Psoas muscle (tissue), 8 donors: Measurements from ENCODE around the gene FRY. TPM values are rescaled to one million over a fixed set of nuclear protein-coding genes. Genes with fewer than 3 reads are reported as not detected.

Source experiments
- ATAC-seq, 4 donors: fragments of 200-7000 bp; cut with Tn5 transposase; one replicate each; pipeline ENCODE4 v1.9.1; 2020; ENCODE audit warnings: moderate library complexity in 3 of 4, mild to moderate bottlenecking in 2 of 4
- DNase-seq, 2 donors: peaks; one replicate each; pipeline ENCODE4 v3.0.0-alpha.2; 2020
- H3K27ac ChIP-seq: fragments of 200-600 bp; one replicate; pipeline ENCODE4 v1.8.0; 2022
- H3K27me3 ChIP-seq, 3 donors: fragments of 200-600 bp in 1 of 3; one replicate each; pipeline versions ENCODE4 v1.6.1 to v1.8.0; 2013 to 2022; ENCODE audit warnings: low read length in 2 of 3, mild to moderate bottlenecking in 2 of 3, moderate library complexity in 1 of 3; ENCODE audit not compliant: insufficient read depth in 3 of 3
- H3K36me3 ChIP-seq, 2 donors: fragments of 200-600 bp in 1 of 2; one replicate each; pipeline versions ENCODE4 v1.6.1 to v1.8.0; 2013 to 2022; ENCODE audit warnings: low read depth in 1 of 2, mild to moderate bottlenecking in 1 of 2, moderate library complexity in 1 of 2; ENCODE audit not compliant: insufficient read depth in 1 of 2
- H3K4me1 ChIP-seq: fragments of 200-600 bp; one replicate; pipeline ENCODE4 v1.8.0; 2022
- H3K4me3 ChIP-seq: fragments of 200-600 bp; one replicate; pipeline ENCODE4 v1.8.0; 2022; ENCODE audit warnings: mild to moderate bottlenecking
- H3K9me3 ChIP-seq: fragments of 200-600 bp; one replicate; pipeline ENCODE4 v1.8.0; 2022
- CTCF ChIP-seq: fragments of 200-600 bp; IDR thresholded peaks from one replicate; pipeline ENCODE4 v1.8.0; 2022; ENCODE audit warnings: antibody characterized with exemption
- WGBS, 3 donors: extraction: QIAGEN DNeasy Blood & Tissue Kit; methylation state at CpG; one replicate each; pipeline versions ENCODE4 v1.1.6 to v1.1.7; 2013; 5-methylcytosine and 5-hydroxymethylcytosine counted together
- intact Hi-C, 2 donors: fragments of 100-400 bp; cut with DNase I; formaldehyde crosslinking; loops; one replicate each; pipeline versions ENCODE4 v1.11.0 to v1.14.2; 2022
- polyA plus RNA-seq, 3 donors: library from polyadenylated mRNA; stranded (reverse); fragments of 200-250 nt; gene quantifications; one replicate each; pipeline ENCODE4 v1.2.3, GENCODE V29; 2013
- total RNA-seq, 4 donors: library from RNA; stranded (reverse); fragmentation: NEBNext Ultra II Directional in 2 of 4; extraction: Animal tissue kit (Norgen Biotek cat#: 25700) in 2 of 4; gene quantifications; one replicate each; pipeline versions ENCODE4 v1.2.1 to v1.2.4, GENCODE V29; 2021 to 2023
- donor health status: healthy with polysubstance abuse.
- donor health status: DM: no; HTN: no; CAD: no; lungs with moderate emphysema.
- donor health status: Bipolar disorder and iron deficiency.
- donor health status: healthy.
- donor health status: DM: yes; HTN: yes; CAD: no.
- donor health status: DM: no; HTN: no; CAD: no.
- donor health status: DM: no; HTN: no; CAD: no.
- donor health status: DM: yes; HTN: yes; CAD: no.

The FRY gene
- total and polyA plus RNA-seq, 7 donors, result 7.1 to 56.9 (median 24.0) TPM

DNA sequence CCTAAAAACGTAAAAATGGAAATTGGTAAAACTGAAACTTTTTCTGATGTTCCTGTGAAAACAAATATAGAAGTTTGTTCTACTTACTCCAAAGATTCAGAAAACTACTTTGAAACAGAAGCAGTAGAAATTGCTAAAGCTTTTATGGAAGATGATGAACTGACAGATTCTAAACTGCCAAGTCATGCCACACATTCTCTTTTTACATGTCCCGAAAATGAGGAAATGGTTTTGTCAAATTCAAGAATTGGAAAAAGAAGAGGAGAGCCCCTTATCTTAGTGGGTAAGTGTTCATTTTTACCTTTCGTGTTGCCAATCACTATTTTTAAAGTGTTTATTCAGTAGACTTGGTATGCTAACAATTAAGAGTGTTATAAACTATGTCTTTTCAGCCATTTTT is 309.3 kb downstream of the FRY start:
- DNase-seq (no peak), ATAC-seq (no peak)
- WGBS, 3 donors, result 90 to 98% (median 96%) methylated on average over 3 of the region's 3 CpGs
- Histone ChIP-seq H3K9me3 (no peaks in the 10 kb centered on the region), H3K27me3 (no peaks in the 10 kb centered on the region), H3K4me3 (no peak overlapping the region), H3K27ac (no peak overlapping the region), H3K36me3 (no peaks in the 10 kb centered on the region), H3K4me1 (no peaks in the 10 kb centered on the region)
- no peak for TF ChIP-seq CTCF
- intact Hi-C loops, result no loop called here

DNA sequence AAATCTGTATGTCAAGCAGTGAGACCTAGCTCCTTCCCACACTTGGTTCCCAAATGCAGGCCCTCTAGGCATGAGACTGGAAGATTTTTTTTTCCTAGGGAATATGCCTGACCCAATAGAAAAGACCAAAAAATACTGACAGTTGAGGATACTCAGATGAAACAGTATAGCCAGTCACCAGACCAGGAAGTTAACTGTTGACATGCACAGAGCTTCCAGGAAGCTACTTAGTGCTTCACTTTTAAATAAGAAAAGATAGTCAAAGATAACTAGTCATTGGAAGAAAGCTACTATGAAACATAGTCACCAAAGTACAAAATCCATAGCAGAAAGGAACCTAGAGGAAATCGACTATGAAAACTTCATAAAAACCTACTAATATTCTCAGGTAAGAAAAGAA is 316.1 kb downstream of the FRY start:
- no peak overlapping the region for H3K27ac ChIP-seq
- ATAC-seq (no peak), DNase-seq (no peak)
- TF ChIP-seq CTCF, result no peak
- no peaks in the 10 kb centered on the region for H3K36me3 ChIP-seq
- no peaks in the 10 kb centered on the region for H3K27me3 ChIP-seq
- intact Hi-C loops, result no loop called here
- H3K4me1 ChIP-seq, result no peaks in the 10 kb centered on the region
- H3K4me3 ChIP-seq, result no peak overlapping the region
- H3K9me3 ChIP-seq, result no peaks in the 10 kb centered on the region
- 62 to 100% (median 97%) methylated on average over 1 of the region's 1 CpG for WGBS, 3 donors
